HL-60 (cell line): ENCODE results near the gene TBX2.

ENCODE experiments used
- DNase-seq, 2 experiments: peaks; one replicate each; pipeline ENCODE4 v3.0.0-alpha.2; 2010 to 2020; ENCODE audit warnings: low read depth in 1 of 2, low spot score in 1 of 2
- H3K27ac ChIP-seq: fragments of 250-450 bp; sonication (Bioruptor Pico); replicated peaks from 2 replicates; pipeline ENCODE4 v1.5.1; 2020; ENCODE audit warnings: mild to moderate bottlenecking, moderate library complexity
- H3K27me3 ChIP-seq: fragments of 250-450 bp; sonication (Bioruptor Pico); 2 replicates; pipeline ENCODE4 v1.5.1; 2021; ENCODE audit warnings: mild to moderate bottlenecking, moderate library complexity; ENCODE audit not compliant: insufficient read depth, poor library complexity, severe bottlenecking
- H3K4me3 ChIP-seq: replicated peaks from 2 replicates; pipeline ENCODE4 v1.5.1; 2011; ENCODE audit warnings: mild to moderate bottlenecking, control low read depth, low read length; ENCODE audit not compliant: insufficient read depth
- CTCF ChIP-seq: IDR thresholded peaks from one replicate; pipeline ENCODE4 v1.5.1; 2011; ENCODE audit warnings: low read length, control low read depth, inconsistent platforms; ENCODE audit not compliant: insufficient read depth
- GABPA ChIP-seq: IDR thresholded peaks from 2 replicates; pipeline ENCODE4 v1.6.1; 2012; ENCODE audit warnings: low read depth
- POLR2AphosphoS5 ChIP-seq: IDR thresholded peaks from 2 replicates; pipeline ENCODE4 v1.6.1; 2012; ENCODE audit warnings: low read depth
- REST ChIP-seq: IDR thresholded peaks from 2 replicates; pipeline ENCODE4 v1.6.1; 2012; ENCODE audit warnings: low read depth; ENCODE audit not compliant: insufficient replicate concordance
- SPI1 ChIP-seq: IDR thresholded peaks from 2 replicates; pipeline ENCODE4 v1.6.1; 2012; ENCODE audit warnings: low read depth, mild to moderate bottlenecking, borderline replicate concordance

TBX2 gene

GRCh38 chr17:61425682-61426481 is 26.2 kb downstream of the TBX2 start:
- no peak overlapping the region for H3K27ac ChIP-seq
- peaks cover 11% of the 10 kb centered on the region for H3K27me3 ChIP-seq
- DNase-seq, result no peak
- no peak overlapping the region for H3K4me3 ChIP-seq
- no peak for TF ChIP-seq SPI1
- no peak for TF ChIP-seq POLR2AphosphoS5
- no peak for TF ChIP-seq GABPA
- TF ChIP-seq REST, result no peak
- no peak for TF ChIP-seq CTCF

DNA sequence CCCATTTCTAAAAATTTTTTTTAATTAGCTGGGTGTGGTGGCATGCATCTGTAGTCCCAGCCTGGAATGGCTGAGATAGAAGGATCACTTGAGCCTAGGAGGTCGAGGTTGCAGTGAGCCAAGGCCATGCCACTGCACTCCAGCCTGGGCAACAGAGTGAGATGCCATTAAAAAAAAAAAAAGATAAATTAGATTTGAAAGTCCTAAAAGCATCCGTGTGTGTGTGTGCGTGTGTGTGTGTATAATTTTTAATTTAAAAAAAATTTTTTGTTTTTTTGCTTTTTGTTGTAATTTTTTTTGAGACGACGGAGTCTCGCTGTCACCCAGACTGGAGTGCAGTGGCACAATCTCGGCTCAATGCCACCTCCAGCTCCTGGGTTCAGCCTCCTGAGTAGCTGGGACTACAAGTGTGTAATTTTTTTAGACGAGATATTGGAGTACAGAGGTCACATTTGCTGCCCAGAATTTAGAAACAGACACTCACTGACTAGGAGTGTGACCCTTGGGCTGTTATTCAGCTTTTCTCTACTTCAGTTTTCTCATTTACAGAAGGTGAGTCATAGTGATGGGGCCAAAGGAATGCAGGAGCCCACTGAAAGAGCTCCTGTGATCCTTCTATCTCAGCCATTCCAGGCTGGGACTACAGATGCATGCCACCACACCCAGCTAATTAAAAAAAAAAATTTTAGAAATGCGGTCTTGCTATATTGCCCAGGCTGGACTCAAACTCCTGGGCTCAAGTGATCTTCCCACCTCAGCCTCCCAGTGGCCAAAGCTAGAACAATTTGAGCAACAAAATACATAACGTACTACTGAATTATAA is 27.1 kb downstream of the TBX2 start:
- Histone ChIP-seq H3K4me3 (no peak overlapping the region), H3K27ac (no peak overlapping the region), H3K27me3 (peaks cover 6% of the 10 kb centered on the region)
- DNase-seq, result no peak
- TF ChIP-seq SPI1 (no peak), REST (no peak), CTCF (no peak), GABPA (no peak)

GRCh38 chr17:61427567-61427966 is 27.9 kb downstream of the TBX2 start:
- DNase-seq, result no peak
- Histone ChIP-seq H3K27ac (no peak overlapping the region), H3K4me3 (no peak overlapping the region), H3K27me3 (peaks cover 3% of the 10 kb centered on the region)
- TF ChIP-seq POLR2AphosphoS5 (no peak), CTCF (no peak)
